Measurements from ENCODE around the gene FCAMR. TPM values are rescaled to one million over a fixed set of nuclear protein-coding genes. Genes with fewer than 3 reads are reported as not detected.

The FCAMR gene
- total RNA-seq, 1 donor from 2014 or later, result not detected

- no peak for ATAC-seq (ENCODE audit: poor library complexity)
- no peak for DNase-seq
- intact Hi-C loops (cut with DNase I), result no loop called here
Observed at GRCh38 chr1:207001492-207002245, 31.4 kb upstream of the FCAMR start.

- DNase-seq, result no peak
- intact Hi-C loops (cut with DNase I), result no loop called here
- ATAC-seq (ENCODE audit: poor library complexity), result no peak
Observed at GRCh38 chr1:207000651-207001291, 30.5 kb upstream of the FCAMR start.

GRCh38 chr1:206998816-206999215, 28.6 kb upstream of the FCAMR start:
- DNase-seq (no peak), ATAC-seq (ENCODE audit: poor library complexity) (no peak)
- intact Hi-C loops (cut with DNase I), result no loop called here

- no peak for ATAC-seq (ENCODE audit: poor library complexity)
- DNase-seq, result no peak
- intact Hi-C loops (cut with DNase I), result no loop called here
Observed at GRCh38 chr1:206992790-206993189, 22.5 kb upstream of the FCAMR start.

GRCh38 chr1:206987873-206988272, 17.6 kb upstream of the FCAMR start:
- no peak for ATAC-seq (ENCODE audit: poor library complexity)
- no peak for DNase-seq
- intact Hi-C loops (cut with DNase I), result loop anchor here (10.0 kb wide), 1 partner anchor 383 kb away; no protein-coding TSS in a partner anchor

- no peak for DNase-seq
- intact Hi-C loops (cut with DNase I), result loop anchor here (10.0 kb wide), 1 partner anchor 382 kb away; no protein-coding TSS in a partner anchor
- ATAC-seq (ENCODE audit: poor library complexity), result peak; percentile 72
Observed at GRCh38 chr1:206986885-206987284, 16.6 kb upstream of the FCAMR start.

DNA sequence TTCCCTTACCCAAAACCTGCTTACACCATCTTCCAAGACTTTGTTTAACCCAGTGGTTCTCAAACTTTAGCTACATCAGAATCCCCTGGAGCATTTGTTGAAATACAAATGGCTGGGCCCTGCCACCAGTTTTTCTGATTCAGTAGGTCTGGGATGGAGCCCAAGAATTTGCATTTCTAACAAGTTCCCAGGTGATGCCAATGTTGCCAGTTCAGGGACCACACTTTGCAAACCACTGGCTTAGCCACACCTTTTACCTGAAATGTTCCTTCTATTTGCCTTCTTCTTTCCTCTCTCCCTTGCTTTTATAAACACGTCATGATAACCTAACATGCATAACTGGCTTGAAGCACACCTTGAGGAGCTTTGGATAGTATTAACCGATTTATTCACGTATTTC, 16.1 kb upstream of the FCAMR start:
- intact Hi-C loops (cut with DNase I), result loop anchor here (10.0 kb wide), 1 partner anchor 382 kb away; no protein-coding TSS in a partner anchor
- no peak for DNase-seq
- ATAC-seq (ENCODE audit: poor library complexity), result no peak

DNA sequence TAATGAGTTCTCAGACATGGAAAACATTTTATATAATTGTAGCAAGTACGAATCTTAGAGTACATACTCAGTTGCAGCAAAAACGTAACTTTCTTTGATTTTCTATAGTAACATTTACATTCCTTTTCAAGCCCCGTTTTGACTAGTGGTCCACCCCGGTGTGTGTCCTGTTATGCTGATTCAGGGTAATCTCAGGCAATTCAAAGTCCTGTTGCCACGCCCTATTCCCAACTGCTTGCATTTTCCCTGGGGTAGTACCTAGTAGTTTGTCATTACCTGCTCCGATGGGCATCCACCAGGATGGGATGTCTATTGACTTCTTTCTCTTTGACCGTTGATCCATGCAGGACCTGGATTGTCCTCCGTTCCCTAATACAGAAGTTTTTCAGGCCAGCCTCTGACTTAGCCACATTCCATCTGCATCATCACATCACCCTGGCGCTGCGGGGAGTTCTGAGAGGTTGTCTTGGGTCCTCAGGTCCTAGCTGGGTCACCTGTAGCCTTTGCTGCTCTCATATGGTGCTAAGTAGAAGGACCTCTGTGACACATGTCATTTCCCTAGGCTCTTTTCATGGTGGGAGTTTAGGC, 15.0 kb upstream of the FCAMR start:
- intact Hi-C loops (cut with DNase I), result loop anchor here (10.0 kb wide), 1 partner anchor 380 kb away; no protein-coding TSS in a partner anchor
- DNase-seq (no peak), ATAC-seq (ENCODE audit: poor library complexity) (no peak)

GRCh38 chr1:206982216-206982615, 12.0 kb upstream of the FCAMR start:
- peak; percentile 87 for ATAC-seq (ENCODE audit: poor library complexity)
- DNase-seq, result peak; percentile 57
- intact Hi-C loops (cut with DNase I), result loop anchor here (10.0 kb wide), 1 partner anchor 377 kb away; no protein-coding TSS in a partner anchor

- intact Hi-C loops (cut with DNase I), result loop anchor here (10.0 kb wide), 1 partner anchor 375 kb away; no protein-coding TSS in a partner anchor
- ATAC-seq (ENCODE audit: poor library complexity) (no peak), DNase-seq (no peak)
Observed at GRCh38 chr1:206979379-206980043, 9.3 kb upstream of the FCAMR start.

GRCh38 chr1:206978259-206978658, 8.0 kb upstream of the FCAMR start:
- intact Hi-C loops (cut with DNase I), result no loop called here
- ATAC-seq (ENCODE audit: poor library complexity), result no peak
- no peak for DNase-seq

- intact Hi-C loops (cut with DNase I), result no loop called here
- DNase-seq (no peak), ATAC-seq (ENCODE audit: poor library complexity) (no peak)
Observed at GRCh38 chr1:206975306-206975705, 5.0 kb upstream of the FCAMR start.

GRCh38 chr1:206974140-206974539, 3.9 kb upstream of the FCAMR start:
- ATAC-seq (ENCODE audit: poor library complexity) (no peak), DNase-seq (no peak)
- intact Hi-C loops (cut with DNase I), result no loop called here

- no peak for DNase-seq
- no peak for ATAC-seq (ENCODE audit: poor library complexity)
- intact Hi-C loops (cut with DNase I), result no loop called here
Observed at GRCh38 chr1:206972728-206973127, 2.5 kb upstream of the FCAMR start.

DNA sequence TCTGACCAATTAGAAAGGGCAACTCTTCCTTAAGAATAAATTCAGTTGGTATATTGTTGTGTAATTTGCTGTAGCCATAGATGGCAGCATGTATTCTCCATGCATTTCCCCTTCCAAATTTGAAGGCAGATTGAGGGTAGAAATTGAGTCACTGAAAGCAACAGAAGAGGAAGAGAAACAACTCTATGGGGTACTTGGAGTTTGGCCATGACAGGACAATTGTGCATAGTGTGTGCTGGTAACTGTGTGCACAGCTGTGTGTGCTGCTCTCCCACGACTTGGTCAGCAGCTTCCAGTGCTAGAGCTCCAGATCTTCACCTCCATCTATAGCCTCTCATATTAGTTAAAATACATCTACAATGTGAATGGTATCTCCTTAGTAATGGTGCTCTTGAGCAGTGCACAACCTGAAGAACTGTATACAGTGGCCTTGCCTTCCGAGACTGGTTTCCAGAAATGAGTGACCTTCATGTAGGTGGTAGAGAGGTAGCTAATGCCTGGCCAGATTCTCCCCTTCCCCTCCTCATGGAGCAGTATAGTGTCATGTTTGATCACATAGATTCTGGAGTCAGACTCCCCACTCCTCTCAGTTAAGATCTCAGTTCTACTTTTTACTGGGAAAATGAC, 882 bp upstream of the FCAMR start:
- no peak for DNase-seq
- intact Hi-C loops (cut with DNase I), result no loop called here
- ATAC-seq (ENCODE audit: poor library complexity), result no peak

GRCh38 chr1:206969090-206969489, 1.2 kb downstream of the FCAMR start:
- ATAC-seq (ENCODE audit: poor library complexity), result peak; percentile 20
- intact Hi-C loops (cut with DNase I), result no loop called here
- no peak for DNase-seq

GRCh38 chr1:206967096-206967849, 3.0 kb downstream of the FCAMR start:
- DNase-seq, result no peak
- intact Hi-C loops (cut with DNase I), result no loop called here
- ATAC-seq (ENCODE audit: poor library complexity), result peak; percentile 39

- ATAC-seq (ENCODE audit: poor library complexity) (no peak), DNase-seq (no peak)
- intact Hi-C loops (cut with DNase I), result no loop called here
Observed at GRCh38 chr1:206965781-206966180, 4.5 kb downstream of the FCAMR start.
